Measurements from ENCODE around the gene EVA1A.
"Not testable (repeated sequence)": the region's sequence is repeated elsewhere in the genome, so short reads cannot be mapped to it uniquely, and the experiment has no call there.

The EVA1A gene

DNA sequence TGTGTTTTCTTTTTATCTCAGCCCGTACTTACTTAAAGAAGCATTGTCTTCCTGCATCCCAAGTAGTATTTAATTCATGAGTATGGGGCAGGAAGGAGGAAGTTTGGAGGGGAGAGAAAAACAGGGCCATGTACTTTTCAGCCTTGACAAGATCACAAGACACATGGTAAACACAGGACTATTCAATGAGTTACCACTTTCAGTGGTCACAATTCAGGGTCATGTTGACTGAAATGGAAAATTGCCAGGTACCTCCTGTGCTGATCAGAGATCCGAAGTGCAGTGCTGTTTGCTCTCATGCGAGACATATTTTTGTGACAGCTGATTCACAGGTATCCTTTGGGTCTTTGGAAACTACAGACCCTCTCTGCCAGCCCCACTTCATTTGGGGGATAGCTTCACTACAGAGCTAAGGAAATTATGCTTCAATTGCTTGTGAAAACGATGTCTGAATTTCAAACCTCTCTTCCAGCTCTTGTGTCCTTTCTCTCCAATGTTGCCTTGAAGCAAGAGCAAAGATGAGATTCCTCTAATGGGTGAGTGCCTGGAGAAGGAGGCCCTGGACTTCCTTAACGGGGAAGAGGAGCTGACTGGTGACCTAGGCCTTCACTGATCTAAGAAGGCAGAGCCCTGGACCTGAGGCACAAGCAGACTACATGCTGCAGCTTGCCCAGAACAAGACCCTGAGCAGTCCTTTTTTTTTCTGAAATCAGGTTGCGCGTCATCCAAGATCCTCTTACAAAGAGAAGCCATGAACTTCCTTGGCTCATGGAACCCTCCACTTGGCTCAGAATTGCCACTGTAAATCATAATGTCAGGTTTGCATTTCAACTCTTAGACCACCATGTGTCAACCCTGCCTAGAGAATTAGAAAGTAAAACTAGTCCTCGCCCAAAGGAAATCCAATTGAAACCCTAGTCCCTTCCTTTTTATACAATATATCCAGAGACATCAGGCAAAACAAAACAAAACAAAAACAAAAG lies 44.1 kb downstream of the EVA1A start:
- DNase-seq, result no peak

DNA sequence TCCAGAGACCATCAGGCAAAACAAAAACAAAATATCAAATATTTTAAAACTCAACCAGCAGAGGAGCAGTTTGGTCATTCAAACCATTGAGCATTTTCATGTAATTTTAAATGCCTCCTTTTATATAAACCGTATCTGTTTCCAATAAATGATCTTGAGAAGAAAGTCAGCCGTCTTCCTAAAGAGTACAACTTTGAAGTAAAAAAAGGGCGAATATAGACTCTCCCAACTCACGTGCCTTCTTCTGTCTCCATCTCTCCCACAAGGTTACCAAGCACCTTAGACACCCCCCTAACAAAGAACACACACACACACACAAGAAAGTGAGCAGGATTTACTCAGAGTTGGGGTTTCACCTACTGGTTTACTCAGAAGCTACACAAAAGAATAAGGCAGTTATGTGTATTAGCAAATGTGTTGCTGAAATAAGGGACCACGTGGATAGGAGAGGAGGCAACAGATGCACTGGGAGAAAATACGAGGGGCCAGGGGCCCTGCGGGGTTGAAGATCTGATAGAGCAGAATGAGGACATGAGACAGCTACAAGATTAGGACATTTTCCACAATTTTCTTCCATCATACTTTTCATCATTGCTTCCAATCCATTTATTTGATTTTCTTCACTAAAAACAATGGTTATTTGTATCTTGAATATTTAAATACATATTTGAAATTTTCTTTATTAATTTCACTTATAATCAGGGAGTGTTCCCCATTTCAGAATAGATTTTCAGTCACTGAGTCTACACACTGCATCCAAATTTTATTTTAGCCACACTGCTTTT lies 45.0 kb downstream of the EVA1A start:
- DNase-seq, result no peak

DNA sequence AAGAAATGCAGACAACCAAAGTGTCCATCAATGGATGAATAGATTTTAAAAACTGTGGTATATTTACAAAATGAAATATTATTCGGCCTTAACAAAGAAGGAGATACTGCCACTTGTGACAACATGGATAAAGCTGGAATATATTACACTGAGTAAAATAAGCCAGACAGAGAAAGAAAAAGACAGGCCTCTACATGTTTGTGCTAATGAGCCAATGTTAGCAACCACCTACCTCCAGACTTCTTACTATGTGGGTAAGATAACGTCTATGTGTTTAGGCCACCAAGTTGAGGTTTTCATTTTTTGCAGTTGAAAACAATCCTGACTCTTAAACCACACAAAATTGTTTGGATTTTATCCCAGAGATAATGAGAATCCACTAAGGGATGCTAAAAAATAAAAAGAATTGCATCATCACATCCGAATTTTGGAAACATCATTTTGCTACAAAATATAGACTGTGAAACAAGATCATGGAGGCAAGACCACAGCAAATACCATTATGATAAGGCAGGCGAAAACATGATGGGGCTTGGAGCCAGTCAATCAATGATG lies 47.0 kb downstream of the EVA1A start:
- no peak for DNase-seq

DNA sequence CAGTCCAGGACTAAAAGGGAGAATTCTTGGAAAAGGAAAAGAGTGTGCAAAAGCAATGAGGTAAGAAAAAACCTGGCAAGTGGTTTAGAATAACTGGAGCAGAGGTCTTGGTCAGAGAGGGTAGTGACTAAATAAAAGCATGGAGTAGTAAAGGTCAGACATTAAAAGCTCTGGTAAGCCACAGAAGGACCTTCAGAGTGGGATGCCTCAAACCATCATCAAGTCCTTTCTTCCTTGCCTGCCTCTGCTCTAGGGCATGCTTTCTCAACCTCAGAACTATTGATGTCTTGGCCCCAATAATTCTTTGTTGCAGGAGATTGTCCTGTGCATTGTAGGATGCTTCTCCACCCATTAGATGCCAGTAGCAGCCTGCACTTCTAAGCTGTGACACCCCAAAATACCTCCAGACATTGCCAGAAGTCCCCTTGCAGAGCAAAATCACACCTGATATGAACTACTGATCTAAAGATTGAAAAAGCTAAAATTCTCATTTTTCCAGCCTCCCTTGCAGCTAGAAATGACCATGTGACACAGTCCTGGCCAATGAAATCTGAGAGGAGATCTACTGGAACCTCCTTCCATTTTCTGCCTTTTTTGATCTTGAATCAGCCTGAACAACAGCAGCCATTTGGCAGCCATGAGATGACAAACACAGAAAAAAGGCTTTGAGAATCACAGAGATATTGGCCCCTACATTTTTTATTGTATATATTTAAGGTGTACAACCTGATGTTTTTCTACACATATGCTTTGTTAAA lies 48.1 kb downstream of the EVA1A start:
- DNase-seq, result no peak

DNA sequence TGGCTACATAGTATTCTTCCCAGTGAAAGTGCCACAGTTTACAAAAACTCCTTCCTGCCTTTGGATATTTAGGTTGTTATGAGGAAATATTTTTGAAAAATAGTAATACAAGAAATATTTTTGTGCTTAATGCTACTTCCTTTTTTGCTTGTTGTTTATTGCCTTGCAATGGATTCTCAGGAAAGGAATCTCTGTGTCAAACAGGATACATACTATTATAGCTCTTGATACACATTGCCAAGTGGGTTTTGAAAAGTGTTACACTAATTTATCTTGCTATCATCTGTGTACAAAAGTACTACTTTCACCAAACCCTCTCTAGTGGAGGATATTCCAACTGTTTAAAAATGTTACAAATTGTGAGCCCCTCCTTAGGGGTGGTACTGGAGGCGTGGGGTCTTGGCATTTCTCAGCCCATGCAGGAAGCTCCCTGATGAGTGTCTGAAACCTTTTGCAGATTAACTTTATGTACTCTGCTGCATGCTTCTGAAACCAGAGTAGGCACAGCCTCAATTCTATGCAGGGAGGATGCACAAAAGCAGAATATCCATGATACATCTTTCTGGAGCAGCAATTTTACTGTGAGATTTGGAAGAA lies 54.5 kb downstream of the EVA1A start:
- no peak for DNase-seq

DNA sequence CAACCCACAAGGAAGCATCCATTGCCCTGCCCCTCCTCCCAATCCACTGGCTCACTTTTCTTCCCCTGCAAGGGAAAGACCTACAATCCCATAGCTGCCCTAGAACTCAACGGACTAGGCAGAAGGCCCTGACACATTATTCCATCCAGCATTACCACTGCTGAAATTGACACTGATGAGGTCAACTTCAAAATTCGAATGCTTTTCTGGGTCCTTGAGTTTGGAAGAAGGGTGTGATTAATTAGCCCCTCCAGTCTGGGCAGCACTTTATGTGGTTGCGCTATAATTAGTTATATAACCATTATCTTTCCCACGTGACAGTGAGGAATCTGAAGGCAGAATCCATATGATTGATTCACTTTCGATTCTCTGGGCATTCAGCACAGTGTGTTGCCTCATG lies 55.7 kb downstream of the EVA1A start:
- DNase-seq, result no peak

DNA sequence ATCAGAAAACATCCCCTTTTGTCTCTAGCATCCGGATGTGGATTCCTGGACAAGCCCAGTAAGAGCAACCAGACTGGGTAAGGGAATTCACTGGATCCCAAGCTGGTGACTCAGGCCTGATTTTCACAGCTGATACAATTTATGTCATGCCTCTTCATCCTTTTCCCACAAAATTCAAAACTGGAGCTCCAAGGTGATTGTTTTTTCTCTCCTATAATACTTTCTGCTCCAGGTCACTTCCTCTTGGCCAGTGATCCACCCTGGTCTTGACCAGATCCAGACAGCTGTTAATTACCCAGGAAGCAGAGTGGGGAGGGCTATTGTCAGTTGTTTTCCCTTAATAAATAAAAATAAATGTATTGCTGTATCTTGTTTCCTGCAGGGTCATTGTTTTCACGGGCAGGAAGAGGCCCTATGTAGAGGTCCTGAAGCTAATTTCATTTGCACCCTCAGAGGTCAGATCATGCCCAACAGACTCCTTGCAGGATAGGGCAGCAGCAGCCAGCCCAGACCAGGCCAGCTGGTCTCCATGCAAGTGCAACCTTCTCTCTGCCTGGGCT lies 57.6 kb downstream of the EVA1A start:
- no peak for DNase-seq

DNA sequence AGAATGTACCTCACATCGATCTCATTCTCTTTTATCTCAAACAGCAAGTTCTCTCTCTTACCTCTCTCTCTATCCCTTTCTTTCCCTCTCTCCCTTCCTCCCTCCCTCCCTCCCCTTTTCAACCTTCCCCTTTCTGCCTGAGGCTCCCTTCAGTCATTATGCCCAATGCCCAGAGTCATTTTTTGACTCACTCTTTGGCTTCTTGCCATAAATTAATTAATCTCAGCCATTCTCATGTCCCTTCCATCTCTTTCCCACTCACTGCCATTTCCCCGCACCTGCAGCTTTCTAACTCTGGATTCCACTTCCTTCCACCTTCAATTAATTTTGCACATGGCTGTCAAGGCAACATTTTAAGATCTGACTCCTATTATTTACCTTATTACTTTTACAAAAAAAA lies 60.1 kb downstream of the EVA1A start:
- DNase-seq, result no peak

DNA sequence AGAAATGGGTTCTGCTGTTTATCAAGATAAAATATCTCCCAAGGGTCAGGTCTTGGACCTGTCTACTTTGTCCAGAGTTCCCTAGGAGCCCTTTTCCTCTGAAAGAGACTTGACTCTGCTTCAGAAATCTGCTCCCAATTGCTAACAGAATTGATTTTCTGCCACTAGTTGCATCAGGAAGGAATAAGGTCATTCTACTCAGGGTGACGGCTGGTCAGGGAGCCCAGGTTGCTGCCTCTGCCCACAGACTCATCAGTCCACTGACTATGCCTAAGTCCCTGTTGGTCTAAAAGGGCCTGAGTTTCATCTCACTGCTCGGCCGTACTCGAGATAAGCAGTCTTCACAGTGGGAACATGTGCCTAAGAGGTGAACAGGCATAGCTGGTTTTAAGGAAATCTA lies 61.2 kb downstream of the EVA1A start:
- DNase-seq, result no peak

DNA sequence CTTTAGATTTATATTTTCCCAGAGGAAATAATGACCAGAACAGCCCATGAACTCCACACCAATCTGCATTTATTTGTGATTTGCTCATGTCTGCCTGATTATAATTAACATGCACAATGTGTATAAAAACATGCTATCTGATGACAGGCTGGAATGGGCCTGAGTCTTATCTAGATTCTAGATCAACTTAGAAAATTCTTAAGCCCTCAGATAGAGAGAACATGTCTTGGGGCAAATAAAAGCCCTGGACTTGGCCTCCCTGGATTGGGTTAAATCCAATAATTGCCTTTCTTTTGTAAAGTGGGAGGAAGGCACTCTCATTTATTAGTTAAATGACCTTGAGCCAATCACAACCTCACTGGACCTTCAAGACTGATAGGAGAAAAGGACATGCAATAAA lies 61.8 kb downstream of the EVA1A start:
- DNase-seq, result no peak

DNA sequence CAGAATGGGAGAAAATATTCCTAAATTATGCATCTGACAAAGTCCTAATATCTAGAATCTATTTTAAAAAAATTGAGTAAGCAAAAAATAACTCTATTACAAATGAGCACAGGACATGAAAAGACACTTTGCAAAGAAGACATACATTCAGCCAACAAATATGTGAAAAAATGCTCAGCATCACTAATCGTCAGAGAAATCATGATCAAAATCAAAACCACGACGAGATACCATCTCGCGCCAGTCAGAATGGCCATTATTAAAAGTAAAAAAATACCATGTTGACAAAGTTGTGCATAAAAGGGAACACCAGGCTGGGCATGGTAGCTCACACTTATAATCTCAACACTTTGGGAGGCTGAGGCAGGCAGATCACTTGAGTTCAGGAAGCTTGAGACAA lies 63.5 kb downstream of the EVA1A start:
- DNase-seq, result no peak

DNA sequence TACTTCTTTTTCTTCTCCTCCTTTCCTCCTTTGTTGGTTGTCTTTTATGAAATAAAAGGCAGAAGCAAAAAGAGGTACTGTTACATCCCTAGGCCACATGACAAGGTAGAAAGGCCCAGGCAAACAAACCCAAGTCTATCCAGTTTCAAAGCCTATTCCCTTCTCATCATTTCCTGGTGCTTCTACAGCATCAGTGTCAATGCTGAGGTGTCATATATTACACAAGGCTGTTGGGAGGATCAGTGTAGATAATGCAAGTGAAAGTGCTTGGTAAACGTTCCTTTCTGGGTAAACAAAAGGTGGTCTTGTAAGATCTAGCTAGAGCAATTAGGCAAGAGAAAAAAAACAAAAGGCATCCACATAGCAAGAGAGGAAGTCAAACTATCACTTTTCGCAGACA lies 64.9 kb downstream of the EVA1A start:
- DNase-seq, result no peak

DNA sequence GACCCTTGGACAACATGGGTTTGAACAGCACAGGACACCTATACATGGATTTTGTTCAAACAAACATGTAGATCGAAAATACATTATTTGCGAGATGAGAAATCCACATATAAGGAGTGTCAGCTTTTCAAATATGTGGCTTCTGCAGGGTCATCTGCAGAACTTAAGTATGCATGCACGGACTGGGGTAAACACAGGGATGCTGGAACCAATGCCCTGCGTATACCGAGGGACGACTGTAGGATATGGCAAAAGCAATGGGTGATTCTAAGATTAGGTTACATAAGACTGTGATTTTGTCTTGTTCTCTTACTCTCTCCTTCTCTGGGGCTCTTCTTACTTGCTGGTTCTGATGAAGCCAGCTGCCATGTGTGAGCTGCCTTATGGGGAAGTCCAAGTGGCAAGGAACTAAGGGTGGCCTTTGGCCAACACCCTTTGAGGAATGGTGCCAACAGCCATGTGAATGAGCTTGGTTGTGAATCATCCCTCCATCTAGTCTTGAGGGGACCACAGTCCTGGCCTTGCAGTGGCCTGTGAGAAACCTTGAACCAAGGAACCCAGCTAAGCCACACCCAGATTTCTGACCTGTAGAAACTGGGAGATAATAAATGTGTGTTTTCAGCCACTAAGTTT lies 66.5 kb downstream of the EVA1A start:
- DNase-seq, result no peak

DNA sequence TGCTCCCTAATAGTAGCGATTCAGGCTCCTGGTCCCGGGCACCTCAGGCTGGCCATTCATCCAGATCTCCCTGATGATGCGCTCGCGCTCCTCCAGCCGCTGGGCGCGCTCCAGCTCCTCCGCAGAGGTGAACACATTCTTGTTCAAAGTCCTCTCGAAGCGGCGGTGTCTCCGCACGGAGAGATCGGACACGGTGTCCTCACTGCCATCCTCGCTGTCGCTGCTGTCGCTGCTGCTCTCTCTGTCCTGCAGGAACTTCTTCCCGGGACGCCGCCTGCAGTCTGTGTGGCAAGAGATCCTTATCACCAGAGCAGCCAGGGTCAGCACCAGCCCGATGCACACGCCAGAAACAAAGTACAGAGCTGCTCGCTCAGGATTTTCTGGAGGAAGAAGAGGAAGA lies 67.5 kb downstream of the EVA1A start:
- no peak for DNase-seq

DNA sequence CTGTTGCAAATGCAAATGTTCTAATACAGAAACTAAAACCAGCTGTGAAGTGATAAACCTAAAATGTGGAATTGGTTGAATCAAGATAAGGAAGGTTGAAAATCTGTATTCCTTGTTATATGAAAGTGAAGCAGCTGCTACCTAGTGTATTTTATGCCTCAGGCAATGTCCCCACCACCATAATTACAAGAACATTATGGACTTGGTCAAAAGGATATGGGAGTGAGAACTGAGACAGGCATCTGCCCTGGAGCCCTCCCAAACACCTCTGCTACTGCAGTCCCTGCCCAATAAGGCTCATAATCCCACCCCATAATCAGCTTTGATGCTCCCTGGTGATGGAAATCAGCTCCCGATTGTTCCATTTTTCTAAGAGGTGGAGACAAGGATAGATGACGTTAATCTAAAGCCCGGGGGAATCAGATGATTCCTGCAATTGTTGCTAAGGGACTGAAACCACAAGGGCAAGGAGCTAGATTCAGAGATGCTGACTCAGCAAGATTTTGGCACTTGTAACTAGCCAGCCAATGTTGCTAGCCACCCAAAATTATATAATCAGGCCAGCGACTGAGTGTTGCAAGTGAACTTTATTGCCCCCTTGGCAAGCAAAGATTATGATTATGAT lies 69.5 kb downstream of the EVA1A start:
- DNase-seq, result no peak

DNA sequence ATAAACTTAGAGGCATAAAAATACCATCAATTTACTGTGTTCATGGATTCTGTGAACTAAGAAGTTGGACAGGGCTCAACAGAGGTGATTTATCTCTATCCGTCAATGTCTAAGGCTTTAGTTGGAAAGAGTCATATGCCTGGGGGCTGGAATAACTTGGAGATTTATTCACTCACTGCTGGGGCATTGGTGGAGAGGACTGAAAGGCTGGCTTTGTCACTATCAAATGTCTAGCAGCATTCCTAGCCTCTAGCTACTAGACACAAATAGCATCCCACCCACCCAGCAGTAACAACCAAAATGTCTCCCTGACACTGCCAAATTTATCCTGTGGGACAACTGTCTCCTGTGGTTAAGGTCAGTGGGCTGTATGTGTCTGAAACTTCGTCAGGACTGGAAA lies 71.0 kb downstream of the EVA1A start:
- no peak for DNase-seq

DNA sequence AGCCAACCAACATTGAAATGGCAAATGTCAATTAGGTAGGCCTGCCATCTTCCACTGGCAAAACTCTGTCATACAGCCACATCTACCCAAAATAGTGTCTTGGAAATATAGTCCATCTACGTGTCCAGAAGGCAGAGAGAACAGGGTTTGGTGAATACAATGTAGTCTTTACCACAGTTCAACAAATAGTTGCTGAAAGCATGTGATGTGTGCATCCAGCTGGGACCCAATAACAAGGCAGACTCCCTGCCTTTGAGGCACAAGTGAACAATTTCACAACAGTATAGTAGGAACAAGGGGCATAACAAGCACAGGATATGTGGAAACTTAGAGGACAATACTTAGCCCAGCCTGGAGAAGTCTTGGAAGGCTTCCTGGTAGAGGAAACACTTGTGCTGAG lies 72.6 kb downstream of the EVA1A start:
- no peak for DNase-seq

DNA sequence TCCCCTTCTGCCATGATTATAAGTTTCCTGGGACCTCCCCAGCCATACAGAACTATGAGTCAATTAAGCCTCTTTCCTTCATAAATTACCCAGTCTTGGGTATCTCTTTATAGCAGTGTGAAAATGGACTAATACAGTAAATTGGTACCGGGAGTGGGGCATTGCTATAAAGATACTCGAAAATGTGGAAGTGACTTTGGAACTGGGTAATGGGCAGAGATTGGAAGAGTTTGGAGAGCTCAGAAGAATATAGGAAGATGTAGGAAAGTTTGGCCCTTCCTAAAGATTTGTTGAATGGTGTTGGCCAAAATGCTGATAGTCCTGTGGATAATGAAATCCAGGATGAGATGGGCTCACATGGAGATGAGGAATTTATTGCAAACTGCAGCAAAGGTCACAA lies 74.0 kb downstream of the EVA1A start:
- not testable (repeated sequence) for DNase-seq

DNA sequence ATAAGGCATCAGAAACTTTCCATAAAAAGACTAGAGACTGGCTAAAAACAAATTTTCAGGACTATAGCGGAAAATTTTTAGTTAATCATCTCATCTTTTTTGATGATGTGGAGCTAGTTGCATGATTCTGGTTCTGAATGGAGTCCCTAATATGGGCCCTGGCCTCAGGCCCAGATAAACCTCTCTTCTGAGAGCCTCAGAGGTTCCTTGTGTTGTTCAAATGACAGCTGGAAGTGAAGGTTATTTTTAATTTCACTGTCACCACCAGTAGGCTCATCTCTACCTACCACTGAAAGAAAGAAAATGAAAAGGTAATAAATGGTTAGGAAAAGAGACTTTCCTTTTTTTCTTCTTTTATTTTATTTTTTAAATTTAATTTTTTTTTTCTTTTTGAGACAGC lies 75.9 kb downstream of the EVA1A start:
- DNase-seq, result no peak

DNA sequence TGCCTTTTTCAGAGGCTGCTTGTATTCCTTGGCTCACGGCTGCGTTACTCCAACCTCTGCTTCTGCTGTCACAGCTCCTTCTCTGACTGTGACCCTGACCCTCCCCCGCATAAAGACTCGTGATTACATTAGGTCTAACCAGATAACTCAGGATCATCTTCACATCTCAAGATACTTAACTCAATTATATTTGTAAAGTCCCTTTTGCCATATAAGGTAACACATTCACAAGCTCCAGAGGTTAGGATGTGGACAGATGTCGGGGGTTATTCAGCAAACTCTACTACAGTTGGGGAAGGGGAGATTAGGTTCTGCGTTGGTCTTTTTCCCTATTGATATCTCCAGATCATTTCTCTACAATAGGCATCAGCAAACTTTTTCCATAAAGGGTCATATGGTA lies 76.9 kb downstream of the EVA1A start:
- DNase-seq, result no peak

DNA sequence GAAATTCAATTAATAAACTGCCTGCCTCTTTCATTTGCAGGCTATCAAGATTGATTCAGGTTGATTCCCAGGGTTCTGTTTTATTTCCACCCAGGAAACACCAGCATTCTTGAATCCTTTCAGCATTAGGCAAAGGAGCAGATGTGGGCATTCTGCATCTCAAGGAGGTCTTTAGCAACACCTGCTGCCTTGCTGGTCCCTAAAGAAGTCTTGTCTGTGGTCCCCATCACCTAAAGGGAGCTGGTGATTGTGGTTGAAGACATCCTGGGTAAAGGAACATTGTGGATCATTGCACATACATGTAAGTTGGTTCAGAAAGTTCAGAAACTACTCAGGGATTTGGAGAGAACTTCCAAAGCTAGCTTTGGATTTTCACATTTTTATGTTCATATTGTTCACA lies 78.3 kb downstream of the EVA1A start:
- DNase-seq, result no peak

Data from activated effector memory CD4-positive, alpha-beta T cell treated with anti-CD3 and anti-CD28 coated beads, Interleukin-2, amount 50 U/mL, for 16 hours (primary cell).